NCI-H2029 treated with DMSO at 0.1 percent for 48 hours (cell line): ENCODE data around the gene FOXK1.

Experiments
- DNase-seq: peaks from one replicate; lab custom pipeline; 2025; lab: John Stamatoyannopoulos, UW

FOXK1 gene

GRCh38 chr7:4765776-4766490, 83.8 kb downstream of the FOXK1 start:
- DNase-seq, result no peak

GRCh38 chr7:4766666-4767519, 84.8 kb downstream of the FOXK1 start:
- no peak for DNase-seq

GRCh38 chr7:4768597-4769569, 86.8 kb downstream of the FOXK1 start:
- no peak for DNase-seq

- DNase-seq, result peak; percentile 50
Observed at GRCh38 chr7:4769761-4770160, 87.7 kb downstream of the FOXK1 start.

DNA sequence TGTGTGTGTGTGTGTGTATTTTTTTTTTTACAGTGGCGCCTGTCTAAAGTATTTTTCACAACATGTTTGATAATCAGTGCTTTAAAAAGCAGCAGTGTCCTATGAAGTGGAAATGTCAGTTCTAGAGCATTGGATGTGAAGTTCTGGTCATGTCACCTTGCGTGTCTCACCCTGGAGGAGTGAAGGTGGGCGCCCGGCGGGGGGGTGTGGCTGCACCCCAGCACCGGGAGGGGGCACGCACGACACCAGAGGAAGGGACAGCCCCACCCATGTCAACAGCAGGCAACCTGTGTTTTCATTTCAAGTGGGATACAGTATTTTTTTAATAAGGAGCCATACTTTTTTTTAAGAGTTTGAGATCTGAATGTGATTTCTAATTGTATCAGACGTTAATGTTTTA, 88.8 kb downstream of the FOXK1 start:
- DNase-seq, result no peak

DNA sequence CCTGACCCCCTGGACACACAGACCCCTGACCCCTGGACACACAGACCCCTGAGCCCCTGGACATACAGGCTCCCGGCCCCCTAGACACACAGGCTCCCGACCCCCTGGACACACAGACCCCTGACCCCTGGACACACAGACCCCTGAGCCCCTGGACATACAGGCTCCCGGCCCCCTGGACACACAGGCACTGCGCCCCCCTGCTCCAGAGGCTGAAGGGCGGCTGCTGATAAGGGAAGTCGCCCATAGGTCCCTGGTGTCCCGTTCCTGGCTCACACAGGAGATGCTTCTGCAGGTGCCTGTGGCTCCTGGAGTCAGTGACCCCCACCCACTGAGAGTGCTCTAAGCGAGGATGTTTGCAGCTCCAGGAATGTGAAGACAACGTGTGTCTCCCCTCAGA, 89.6 kb downstream of the FOXK1 start:
- DNase-seq, result no peak

DNA sequence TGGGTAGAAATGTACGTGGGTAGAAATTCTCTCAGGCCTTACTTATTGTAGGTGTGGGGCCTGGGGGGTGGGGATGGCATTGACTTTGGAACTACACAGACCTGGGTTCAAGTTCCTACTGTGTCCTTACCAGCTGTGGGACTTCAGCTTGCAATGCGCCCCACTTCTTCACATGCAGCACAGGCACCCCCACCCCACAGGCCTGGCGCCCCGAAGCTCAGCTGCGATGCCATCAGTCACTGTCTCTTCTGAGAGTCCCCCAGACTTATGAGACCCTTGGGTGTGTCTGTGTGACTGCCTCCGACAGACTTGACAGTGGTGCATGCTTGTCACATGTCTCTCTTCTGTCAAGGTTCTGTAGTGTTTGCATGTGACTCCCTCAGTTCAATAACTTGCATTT, 90.2 kb downstream of the FOXK1 start:
- DNase-seq, result no peak

DNA sequence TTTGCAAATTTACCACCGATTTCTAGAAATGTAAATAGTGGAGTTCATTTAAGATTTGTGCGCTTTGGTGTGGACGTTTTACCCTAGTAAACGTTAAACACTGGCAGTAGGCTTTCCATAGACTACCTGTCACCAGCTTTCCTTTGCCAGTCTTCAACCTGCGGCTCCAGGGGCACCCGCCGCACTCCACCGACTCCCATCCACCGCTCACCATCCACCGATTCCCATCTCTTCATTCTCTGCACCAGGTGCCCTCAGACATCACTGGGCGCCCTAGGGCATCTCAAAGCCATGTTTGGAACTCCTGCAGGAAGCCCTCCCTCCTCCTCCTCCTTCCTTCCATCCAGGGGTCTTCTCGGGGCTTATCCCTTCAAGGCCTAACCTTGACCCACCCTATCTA, 91.9 kb downstream of the FOXK1 start:
- DNase-seq, result no peak

GRCh38 chr7:4774658-4775249, 92.7 kb downstream of the FOXK1 start:
- peak; percentile 17 for DNase-seq

DNA sequence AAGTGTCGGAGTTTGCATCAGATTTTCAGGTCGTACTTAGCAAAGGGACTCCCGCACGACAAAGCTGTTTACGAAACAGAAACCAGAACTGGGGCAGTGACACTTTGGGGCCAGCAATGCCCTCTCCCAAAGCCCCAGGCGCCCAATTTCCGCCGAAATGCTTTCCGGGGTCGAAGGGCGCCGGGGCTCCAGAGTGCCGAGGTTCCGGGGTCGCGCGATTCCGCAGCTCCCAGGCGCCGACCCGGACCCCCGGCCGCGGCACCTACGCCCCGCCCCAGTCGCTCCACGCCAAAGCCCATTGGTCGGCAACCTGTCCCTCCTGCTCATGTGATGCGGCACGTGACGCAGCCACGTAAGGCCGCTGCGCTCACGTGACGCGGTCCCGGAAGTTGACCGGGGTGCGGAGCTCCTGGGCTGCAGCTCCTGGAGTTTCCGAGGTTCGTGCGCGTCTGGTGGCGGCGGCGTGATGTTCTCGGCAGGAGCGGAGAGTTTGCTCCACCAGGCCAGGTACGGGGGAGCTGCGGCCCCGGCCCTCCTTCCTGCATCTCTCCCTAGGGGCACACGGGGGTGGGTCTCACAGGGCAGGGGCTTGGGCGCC, 93.3 kb downstream of the FOXK1 start, which contains the start of gene AP5Z1:
Gene AP5Z1 (plus strand): TSS at position 374 of the 598 bp plus-strand sequence. CDS start 93 bp downstream, at position 467.
- peak; percentile 67 for DNase-seq

DNA sequence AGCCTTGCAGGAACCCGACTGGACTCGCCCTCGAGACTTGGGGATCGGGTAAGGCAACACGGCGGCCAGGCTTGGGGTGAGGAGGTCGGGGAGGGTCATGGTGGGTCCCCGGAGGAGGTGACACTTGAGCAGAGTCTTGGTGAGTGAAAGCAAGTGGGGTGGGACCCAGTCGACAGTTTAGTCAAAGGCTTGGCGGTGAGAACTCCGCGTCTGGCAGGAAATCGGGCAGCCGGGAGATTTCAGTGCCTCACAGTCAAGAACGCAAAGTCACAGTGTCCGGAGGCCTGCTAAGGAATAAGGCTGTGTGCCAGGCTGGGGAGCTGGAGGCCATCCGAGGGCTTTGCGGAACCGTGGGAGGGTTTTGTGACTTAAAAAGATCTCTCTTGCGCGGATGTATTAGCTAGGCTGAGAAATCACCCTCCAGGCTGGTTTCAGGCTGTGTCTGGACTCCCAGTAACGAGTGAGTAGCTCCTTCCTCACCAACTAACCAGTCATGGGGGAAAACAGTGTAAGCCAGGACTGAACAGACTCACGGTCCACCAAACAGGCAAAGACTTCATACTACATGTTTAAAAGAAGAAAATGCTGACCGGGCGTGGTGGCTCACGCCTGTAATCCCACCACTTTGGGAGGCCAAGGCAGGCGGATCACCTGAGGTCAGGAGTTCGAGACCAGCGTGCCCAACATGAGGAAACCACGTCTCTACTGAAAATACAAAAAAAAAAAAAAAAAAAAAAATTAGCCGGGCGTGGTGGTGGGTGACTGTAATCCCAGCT, 93.9 kb downstream of the FOXK1 start:
- DNase-seq, result no peak

DNA sequence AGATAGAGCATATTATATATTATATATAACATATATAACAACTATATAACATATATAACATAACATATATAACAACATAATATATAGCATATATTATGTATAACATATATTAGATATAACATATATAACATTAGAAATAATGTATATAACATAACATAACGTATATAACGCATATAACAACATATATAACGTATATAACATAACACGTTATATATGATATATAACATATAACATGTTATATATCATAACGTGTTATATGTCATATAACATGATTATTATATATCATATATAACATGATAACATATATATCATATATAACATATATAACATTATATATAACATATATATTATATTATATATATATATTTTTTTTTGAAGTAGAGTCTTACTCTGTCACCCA, 97.0 kb downstream of the FOXK1 start:
- no peak for DNase-seq

GRCh38 chr7:4781366-4782069, 99.4 kb downstream of the FOXK1 start:
- DNase-seq, result no peak

DNA sequence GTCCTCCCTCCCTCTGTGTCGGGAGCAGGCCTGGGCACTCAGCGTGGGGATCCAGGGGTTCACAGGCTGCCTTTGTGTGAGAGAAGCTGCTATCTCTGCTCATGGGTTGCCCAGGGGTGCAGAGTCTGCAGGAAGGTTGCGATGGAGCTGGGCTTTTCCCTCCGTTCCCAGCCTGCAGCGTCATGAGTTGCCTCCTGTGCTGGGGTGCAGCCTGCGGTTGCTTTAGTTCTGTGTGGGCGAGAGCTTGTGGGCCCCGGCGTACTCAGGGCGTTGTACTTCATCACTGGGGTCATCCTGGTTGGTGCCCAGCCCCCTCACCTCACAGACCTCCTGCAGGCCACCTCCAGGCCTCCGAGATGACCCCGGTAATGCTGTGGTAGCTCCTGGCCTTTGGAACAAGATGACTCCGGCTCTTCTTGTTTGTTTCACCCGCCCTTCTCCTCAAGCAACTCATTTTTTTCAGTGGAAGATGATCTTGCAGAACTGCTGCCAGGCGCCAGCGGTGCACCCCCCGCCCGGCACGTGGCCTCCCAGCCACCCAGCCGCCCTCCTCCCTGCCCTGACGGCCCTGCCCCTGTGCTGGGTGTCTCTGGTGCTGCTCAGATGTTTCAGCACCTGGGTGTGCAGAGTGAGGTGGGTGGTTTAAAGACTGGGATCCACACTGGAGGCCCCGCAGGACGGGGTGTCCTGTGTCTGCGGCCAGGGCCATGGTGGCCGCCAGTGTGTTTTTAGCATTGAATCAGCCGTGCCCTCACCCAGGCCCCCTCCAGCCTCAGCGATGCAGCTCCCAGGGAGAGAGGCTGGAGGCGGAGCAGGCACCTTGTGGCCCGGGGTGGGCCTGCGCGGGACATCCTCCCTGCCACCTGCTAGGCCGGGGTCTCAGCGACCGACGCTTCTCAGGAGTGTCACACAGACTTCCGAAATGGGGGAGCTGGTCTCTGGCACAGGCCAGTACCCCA, 100.5 kb downstream of the FOXK1 start:
- DNase-seq, result no peak

DNA sequence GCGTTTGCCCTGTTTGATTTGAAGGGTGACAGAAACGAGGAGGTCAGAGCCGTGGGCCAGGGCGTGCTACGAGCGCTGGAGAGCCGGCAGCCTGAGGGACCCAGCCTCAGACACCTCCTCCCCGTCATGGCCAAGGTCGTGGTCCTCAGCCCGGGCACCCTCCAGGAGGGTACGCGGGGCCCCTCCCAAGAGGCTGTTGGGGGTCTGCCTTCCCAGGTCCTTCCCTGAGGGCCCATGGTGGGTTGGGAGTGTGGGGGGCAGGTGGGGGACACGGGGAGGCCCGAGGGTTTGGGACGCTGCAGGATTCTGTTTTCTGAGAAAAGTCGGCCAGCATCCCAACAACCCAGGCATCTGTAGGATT, 101.2 kb downstream of the FOXK1 start:
- DNase-seq, result no peak

GRCh38 chr7:4783762-4784351, 101.8 kb downstream of the FOXK1 start:
- DNase-seq, result no peak

- no peak for DNase-seq
Observed at GRCh38 chr7:4784799-4785198, 102.7 kb downstream of the FOXK1 start.

DNA sequence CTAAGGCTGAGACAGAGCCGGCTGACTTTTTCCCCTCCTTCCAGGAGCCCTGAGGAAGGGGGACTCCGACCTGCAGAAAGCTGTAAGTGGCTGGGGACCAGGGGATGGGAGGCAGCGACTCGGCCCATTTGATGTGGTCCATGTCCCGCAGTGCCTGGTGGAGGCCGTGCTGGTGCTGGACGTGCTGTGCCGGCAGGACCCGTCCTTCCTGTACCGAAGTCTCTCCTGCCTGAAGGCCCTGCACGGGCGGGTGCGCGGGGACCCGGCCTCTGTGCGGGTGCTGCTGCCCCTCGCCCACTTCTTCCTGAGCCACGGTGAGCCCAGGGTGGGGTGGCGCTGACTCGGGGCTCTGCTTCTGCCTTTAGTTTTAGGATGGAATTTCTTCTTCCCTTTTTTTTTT, 103.3 kb downstream of the FOXK1 start:
- DNase-seq, result no peak
